ENCODE results near the gene RNU6-1.

GRCh38 chr15:67824197-67824968 is 15.5 kb downstream of the RNU6-1 start:
- TF ChIP-seq CTCF (IDR thresholded peaks at IDR 0.05) = no peak
- no peak for TF ChIP-seq POLR2A (IDR thresholded peaks at IDR 0.05)
